GM12865 (cell line): Measurements from ENCODE around the gene LRRC10B.

Experiments
- DNase-seq: peaks from one replicate; pipeline ENCODE4 v3.0.0; 2010; ENCODE audit warnings: low read depth
- H3K4me3 ChIP-seq: 2 replicates; pipeline ENCODE4 v1.5.1; 2011; ENCODE audit warnings: mild to moderate bottlenecking, low read depth, low read length, control low read depth
- TF ChIP-seq, protein P1 (sequence below): IDR thresholded peaks from 2 replicates; pipeline ENCODE4 v1.5.1; 2011; ENCODE audit warnings: low read length, control low read depth, low read depth, inconsistent platforms; ENCODE audit not compliant: insufficient read depth; ENCODE audit errors: missing control alignments

Gene LRRC10B

DNA sequence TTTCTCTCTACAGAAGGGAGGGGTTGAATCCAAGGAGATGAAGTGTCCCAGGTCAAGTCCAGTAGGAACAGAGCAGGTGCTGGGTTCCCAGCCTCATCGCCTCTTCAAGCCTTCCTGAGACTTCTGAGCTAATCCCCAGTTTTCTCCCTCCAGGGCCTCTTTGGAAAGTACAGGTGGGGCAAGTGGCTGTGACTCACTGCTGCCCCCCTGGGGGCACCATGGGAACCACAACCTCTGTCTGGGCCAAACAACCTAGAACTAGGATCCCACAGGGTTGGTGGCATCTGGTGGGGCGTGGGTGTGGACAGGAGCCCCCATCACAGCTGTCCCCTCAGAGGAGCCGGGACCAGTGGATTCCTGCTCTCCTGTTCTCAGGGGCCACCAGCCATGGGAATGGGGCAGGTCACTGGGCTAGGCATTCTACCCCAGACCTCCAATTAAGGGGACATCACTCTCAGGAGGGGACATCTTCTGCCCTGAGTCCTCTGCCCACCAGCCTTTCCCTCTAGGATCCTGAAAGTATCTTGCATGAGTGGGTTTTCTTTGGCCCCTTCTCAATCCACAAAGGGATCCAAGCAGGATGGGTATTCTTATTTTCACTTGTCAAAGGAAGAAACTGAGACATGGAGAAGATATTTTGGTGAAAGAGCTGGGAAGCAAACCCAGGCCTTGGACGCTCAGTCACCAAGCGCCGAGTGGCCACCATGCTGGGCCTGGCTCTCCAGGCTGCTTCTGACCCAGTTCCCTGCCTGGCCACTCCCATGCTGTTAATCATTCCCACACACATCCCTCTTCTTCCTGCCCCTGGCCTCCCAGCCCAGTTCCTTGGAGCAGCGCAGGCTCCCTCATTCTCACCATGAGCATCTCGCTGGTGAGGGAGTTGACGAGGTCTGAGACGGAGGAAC lies 23.8 kb downstream of the LRRC10B start:
- DNase-seq, result peak; percentile 35
- H3K4me3 ChIP-seq, result no peak overlapping the region
- TF ChIP-seq, protein P1, sequence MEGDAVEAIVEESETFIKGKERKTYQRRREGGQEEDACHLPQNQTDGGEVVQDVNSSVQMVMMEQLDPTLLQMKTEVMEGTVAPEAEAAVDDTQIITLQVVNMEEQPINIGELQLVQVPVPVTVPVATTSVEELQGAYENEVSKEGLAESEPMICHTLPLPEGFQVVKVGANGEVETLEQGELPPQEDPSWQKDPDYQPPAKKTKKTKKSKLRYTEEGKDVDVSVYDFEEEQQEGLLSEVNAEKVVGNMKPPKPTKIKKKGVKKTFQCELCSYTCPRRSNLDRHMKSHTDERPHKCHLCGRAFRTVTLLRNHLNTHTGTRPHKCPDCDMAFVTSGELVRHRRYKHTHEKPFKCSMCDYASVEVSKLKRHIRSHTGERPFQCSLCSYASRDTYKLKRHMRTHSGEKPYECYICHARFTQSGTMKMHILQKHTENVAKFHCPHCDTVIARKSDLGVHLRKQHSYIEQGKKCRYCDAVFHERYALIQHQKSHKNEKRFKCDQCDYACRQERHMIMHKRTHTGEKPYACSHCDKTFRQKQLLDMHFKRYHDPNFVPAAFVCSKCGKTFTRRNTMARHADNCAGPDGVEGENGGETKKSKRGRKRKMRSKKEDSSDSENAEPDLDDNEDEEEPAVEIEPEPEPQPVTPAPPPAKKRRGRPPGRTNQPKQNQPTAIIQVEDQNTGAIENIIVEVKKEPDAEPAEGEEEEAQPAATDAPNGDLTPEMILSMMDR, result peak; percentile 97

DNA sequence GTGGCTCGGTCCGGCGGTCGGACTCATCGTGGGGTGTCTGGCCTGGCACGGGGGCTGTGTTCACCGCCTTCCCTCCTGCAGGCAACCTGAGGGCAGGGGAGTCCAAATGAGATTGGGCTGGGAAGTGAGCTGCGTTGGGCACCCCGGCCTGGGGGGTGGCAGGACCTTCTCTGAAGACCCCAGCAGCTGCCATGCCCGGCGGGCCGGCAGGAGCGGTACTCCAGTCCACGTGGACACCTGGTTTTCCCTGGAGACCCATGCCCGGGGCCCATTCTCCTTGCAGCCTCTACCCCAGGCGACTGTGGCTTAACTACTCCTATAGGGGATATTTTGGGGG lies 24.5 kb downstream of the LRRC10B start:
- no peak overlapping the region for H3K4me3 ChIP-seq
- TF ChIP-seq, protein P1, result no peak
- DNase-seq, result no peak

DNA sequence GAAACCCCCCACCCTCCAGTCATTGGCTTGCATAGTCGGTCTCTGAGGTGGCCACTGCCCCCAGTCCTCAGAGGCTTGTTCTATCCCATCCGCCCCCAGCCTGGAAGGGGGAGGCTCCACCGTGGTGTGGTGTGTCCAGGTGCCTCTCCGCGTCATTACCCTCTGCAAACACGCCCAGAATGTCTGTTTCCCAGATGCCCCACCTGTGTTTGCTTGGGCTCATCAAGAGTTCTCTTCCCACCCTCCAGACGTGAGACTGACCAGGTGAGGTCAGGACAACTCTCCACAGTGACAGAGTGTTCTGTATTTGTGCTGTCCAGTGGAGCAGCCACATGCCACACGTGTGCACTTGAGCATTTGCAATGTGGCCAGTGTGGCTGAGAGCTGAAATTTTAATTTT lies 24.9 kb downstream of the LRRC10B start:
- no peak for DNase-seq
- no peak overlapping the region for H3K4me3 ChIP-seq
- TF ChIP-seq, protein P1, result no peak

DNA sequence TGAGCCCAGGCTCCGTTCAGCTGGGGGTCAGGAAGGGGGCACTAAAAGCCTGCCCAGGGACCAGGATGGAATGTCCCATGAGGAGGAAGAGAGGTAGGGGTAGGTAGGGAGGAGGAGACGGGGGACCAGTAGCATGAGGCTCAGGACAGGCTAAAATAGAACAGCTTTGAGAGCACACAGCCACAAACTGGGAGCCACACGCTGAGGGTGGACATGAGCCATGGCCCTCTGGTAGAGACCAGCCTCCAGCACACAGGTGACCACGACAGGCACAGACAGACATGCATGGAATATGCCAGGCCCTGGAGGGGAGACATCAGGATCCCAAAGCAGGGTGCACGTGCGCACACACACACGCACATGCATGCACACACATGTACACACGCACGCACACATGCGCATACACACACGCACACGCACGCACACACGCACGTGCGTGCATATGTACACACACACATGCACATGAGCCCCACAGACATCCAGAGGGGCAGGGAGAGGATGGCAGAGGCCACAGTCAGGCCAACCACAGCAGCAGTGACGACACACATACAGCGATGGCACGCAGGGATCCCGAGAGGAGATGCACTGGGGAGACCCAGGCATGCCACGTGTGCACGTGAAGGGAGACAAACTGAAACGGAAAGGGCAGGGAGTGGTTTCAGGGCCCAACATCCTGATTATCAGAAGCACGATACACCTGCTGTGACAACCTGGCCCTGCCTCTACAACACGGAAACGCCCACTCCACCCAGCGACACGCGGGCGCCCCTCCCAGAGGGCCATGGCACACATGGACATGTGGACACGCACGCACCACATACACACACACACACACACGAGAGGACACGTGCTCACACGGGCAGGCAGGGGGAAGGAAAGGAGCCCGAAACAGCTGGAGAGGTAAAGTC lies 25.7 kb downstream of the LRRC10B start:
- no peak for DNase-seq
- H3K4me3 ChIP-seq, result no peak overlapping the region
- TF ChIP-seq, protein P1, result no peak

DNA sequence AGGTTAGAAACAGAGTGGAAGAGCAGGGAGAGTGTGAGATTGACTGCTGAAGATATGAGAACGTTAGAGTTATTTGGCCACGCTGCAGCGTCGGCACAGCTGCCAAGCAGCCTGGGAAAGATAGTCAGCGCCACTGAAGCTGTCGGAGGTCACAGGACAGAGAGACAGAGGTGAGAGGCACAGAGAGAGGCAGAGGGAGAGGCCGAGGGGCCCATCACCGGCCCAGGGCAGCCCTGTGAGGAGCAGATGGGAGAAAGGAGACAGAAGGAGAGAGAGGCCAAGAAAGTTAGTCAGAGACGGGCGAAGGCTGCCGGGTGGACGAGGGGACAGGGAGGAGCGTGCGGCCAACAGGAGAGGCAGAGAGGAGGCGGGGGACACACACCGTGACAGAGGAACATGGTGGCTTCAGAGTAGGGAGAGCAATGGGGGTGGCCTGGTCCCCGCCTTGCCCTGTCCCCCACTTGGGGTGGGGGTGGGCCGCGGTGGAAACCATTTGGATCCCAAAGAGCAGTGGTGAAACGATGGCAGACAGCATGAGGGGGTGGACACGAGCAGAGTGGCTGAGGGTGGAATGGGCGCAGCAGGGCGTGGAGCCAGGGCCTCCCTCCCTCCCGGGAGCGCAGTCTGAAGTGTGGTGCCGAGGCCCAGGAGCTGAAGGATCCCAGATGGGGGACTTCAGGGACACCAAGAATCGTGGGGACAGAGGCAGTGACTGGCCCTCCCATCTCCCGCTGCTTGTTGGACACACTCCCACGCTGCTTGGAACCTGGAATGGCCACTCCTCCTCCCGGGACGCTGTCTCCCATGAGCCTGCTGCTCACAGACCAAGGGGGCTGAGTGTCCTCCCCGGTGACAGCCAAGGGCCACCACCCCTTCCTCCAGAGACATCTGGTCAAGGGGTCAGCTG lies 26.6 kb downstream of the LRRC10B start:
- H3K4me3 ChIP-seq, result no peak overlapping the region
- DNase-seq, result no peak
- TF ChIP-seq, protein P1, result no peak

DNA sequence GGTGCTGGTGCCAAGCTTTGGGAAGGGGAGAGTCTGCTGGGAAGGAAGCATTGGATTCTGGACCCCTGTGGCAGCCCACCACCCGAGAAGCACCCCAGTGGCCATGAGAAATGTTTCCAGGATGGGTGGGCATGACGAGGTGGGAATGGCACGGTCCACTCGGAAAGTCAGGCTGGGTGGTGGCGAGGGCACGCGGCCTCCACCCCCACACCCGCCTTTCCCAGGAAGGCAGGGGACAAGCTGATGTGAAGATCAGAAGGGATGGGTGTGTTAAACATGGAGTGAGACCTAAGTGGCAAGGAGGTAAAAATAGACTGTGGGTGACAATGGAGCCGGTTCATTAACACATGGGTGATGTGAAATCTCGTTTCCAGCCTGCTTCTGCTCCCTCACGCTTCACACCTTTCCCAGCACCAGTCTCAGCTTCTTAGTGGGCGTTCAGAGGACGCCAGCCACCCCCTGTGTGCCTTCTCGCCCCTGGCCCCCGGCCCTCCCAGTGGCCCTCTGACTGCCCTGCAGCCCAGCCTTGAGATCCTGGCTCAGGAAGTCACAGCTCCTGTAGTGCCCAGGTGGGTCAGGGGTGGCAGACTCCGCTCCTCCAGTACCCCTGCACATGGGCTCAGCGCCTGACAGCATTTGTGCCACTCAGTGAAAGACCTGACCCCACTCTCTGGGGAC lies 27.6 kb downstream of the LRRC10B start:
- no peak for DNase-seq
- TF ChIP-seq, protein P1, result no peak
- H3K4me3 ChIP-seq, result no peak overlapping the region
